C4-2B (cell line): ENCODE data around the gene DNAJA2.

Source experiments
- CTCF ChIP-seq: fragments of 450-650 bp; conservative IDR thresholded peaks from 2 replicates; pipeline ENCODE4 v1.5.1; 2017; ENCODE audit warnings: mild to moderate bottlenecking
- ZFX ChIP-seq: fragments of 450-650 bp; IDR thresholded peaks from 2 replicates; pipeline ENCODE4 v1.6.1; 2017

DNA sequence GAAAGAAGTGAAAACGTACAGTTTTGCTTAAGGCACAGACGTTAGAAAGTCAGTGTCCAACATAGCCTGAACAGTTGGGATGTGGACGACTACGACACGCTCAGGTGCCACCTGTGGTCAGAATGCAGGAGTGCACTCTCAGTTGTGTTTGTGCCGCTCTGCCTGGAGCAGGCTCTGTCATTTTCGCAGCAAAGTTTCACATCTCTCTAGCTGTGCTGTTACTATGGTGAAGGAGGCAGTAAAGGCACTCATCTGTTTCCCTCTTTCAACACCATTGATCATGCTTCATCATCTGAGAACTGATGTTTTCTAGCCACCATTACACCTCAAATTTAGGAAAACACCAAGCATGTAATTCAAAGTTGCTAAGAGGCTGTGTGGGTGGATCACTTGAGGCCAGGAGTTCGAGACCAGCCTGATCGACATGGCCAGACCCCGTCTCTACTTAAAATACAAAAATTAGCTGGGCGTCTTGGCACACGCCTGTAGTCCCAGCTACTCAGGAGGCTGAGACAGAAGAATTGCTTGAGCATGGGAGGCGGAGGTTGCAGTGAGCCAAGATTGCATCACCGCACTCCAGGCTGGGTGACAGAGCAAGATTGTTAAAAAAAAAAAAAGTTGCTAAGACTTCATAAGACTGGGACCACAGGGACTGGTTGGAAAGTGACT is 44.9 kb upstream of the DNAJA2 start:
- TF ChIP-seq CTCF (peak; percentile 79), ZFX (no peak)
